Amniotic epithelial cell (primary cell): ENCODE data around the gene ZNF628.

Experiments
- DNase-seq: peaks from one replicate; pipeline ENCODE4 v3.0.0-alpha.2; 2010; ENCODE audit warnings: low read depth

Gene ZNF628

GRCh38 chr19:55530996-55531395 is 54.6 kb downstream of the ZNF628 start:
- DNase-seq: no peak
